ENCODE data around the gene MZF1. TPM values are rescaled to one million over a fixed set of nuclear protein-coding genes. Genes with fewer than 3 reads are reported as not detected.
A peak's percentile ranks its signal among the peaks of the same experiment; 100 is the strongest.

The MZF1 gene
- total RNA-seq, 1 experiment from 2014 or later = 20.4 TPM

DNA sequence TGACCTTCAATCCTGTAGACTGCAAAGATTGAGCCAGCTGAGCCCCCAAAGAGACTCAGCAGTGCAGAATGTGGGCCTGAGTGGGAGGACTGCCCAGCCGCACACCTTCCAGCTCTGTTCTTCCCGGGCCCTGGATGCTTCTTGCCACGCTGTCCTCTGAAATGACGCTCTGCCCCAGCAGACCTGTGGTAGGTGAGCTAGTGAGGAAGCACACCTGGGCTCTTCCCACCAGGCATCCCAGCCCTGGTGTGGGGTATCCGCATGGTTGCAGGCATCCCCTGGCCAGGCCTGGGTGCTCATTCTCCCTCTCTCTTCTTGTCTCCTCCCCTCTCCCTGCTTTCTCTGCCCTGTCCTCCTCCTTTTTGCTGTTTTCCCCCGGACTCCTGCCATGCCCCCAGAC lies 9.8 kb upstream of the MZF1 start:
- Mint-ChIP-seq H3K27ac (ENCODE audit: unreplicated experiment) (no peak overlapping the region), H3K4me1 (ENCODE audit: low read depth, unreplicated experiment) (no peaks in the 10 kb centered on the region), H3K4me3 (ENCODE audit: unreplicated experiment) (no peak overlapping the region), H3K36me3 (ENCODE audit: insufficient read depth, unreplicated experiment) (peaks cover 18% of the 10 kb centered on the region), H3K9me3 (ENCODE audit: unreplicated experiment) (no peaks in the 10 kb centered on the region), H3K27me3 (ENCODE audit: insufficient read depth, unreplicated experiment) (no peaks in the 10 kb centered on the region)
- intact Hi-C loops (cut with micrococcal nuclease; ENCODE audit: unreplicated experiment) = no loop called here
- BruUV-seq (replicated peaks) = no TSS peak
- ChIA-PET POLR2A (no interaction called here), CTCF (no interaction called here)
- TF ChIP-seq, protein P1, sequence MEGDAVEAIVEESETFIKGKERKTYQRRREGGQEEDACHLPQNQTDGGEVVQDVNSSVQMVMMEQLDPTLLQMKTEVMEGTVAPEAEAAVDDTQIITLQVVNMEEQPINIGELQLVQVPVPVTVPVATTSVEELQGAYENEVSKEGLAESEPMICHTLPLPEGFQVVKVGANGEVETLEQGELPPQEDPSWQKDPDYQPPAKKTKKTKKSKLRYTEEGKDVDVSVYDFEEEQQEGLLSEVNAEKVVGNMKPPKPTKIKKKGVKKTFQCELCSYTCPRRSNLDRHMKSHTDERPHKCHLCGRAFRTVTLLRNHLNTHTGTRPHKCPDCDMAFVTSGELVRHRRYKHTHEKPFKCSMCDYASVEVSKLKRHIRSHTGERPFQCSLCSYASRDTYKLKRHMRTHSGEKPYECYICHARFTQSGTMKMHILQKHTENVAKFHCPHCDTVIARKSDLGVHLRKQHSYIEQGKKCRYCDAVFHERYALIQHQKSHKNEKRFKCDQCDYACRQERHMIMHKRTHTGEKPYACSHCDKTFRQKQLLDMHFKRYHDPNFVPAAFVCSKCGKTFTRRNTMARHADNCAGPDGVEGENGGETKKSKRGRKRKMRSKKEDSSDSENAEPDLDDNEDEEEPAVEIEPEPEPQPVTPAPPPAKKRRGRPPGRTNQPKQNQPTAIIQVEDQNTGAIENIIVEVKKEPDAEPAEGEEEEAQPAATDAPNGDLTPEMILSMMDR (IDR thresholded peaks at IDR 0.05; ENCODE audit: insufficient read depth in 1 of 2, low read depth in 1 of 2, low read length in 1 of 2, severe bottlenecking in 1 of 2, unreplicated experiment in 1 of 2) = no peak
- Histone ChIP-seq H3K27me3 (replicated peaks; ENCODE audit: control insufficient read depth, insufficient read depth, low read length) (no peaks in the 10 kb centered on the region), H3K36me3 (ENCODE audit: control insufficient read depth, insufficient read depth, low read length) (no peaks in the 10 kb centered on the region; the same call in 1 of the 2 replicates), H3K4me3 (ENCODE audit: low read depth, low read length) (no peak overlapping the region), H3K9me3 (no peaks in the 10 kb centered on the region), H3K4me1 (no peaks in the 10 kb centered on the region)
- DNase-seq = no peak

DNA sequence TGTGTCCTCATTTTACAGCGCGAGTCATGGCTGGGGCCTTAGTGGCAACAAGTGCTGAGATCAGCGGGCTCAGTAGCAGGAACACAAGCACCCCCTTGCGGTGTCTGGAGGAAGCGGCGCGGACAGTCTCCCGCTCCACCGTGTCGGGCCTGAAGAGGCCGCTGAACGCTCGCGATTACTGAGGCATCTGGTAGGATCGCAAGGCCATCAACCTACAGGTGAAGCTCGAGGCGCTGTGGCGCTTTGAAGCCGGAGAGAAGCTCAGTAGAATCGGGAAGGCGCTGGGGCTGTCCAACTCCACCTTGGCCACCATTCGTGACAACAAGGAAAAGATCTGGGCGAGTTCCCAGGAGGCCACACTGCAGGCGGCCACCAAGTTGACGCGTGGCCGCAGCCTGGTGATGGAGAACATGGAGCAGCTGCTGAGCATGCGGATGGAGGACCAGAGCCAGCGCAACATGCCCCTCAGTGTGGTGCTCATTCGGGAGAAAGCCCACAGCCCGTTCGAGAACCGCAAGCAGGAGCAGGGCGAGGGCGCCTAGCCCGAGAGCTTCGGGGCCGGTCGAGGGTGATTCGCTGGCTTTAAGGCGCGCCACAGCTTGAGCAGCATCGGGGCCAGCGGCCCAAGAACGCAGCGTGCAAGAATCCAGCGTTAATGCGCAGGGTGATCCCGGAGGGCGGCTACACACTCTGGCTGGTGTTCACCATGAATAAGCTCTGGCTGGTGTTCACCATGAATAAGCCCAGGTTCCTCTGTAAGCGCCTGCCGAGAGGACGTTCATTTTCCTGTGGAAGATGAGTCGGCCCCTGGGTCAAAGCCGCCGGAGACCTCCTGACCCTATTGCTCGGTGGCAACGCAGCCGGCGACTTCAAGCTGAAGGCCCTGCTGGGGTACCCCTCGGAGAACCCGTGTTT lies 8.3 kb upstream of the MZF1 start:
- BruUV-seq (replicated peaks) = no TSS peak
- H3K9me3 Mint-ChIP-seq (ENCODE audit: unreplicated experiment) = no peaks in the 10 kb centered on the region
- H3K4me1 Mint-ChIP-seq (ENCODE audit: low read depth, unreplicated experiment) = no peaks in the 10 kb centered on the region
- ChIA-PET POLR2A (no interaction called here), CTCF (no interaction called here)
- no peaks in the 10 kb centered on the region for H3K9me3 ChIP-seq
- H3K27ac Mint-ChIP-seq (ENCODE audit: unreplicated experiment) = no peak overlapping the region
- intact Hi-C loops (cut with micrococcal nuclease; ENCODE audit: unreplicated experiment) = no loop called here
- no peaks in the 10 kb centered on the region; the same call in 1 of the 2 replicates for H3K36me3 ChIP-seq (ENCODE audit: control insufficient read depth, insufficient read depth, low read length)
- TF ChIP-seq, protein P1 (IDR thresholded peaks at IDR 0.05; ENCODE audit: insufficient read depth in 1 of 2, low read depth in 1 of 2, low read length in 1 of 2, severe bottlenecking in 1 of 2, unreplicated experiment in 1 of 2) = peak in 1 of 2 experiments; percentile 23
- peaks cover 18% of the 10 kb centered on the region for H3K36me3 Mint-ChIP-seq (ENCODE audit: insufficient read depth, unreplicated experiment)
- H3K4me3 Mint-ChIP-seq (ENCODE audit: unreplicated experiment) = no peak overlapping the region
- no peaks in the 10 kb centered on the region for H3K27me3 Mint-ChIP-seq (ENCODE audit: insufficient read depth, unreplicated experiment)
- DNase-seq = peak; percentile 43 to 58
- no peak overlapping the region for H3K4me3 ChIP-seq (ENCODE audit: low read depth, low read length)
- H3K4me1 ChIP-seq = no peaks in the 10 kb centered on the region
- no peaks in the 10 kb centered on the region for H3K27me3 ChIP-seq (replicated peaks; ENCODE audit: control insufficient read depth, insufficient read depth, low read length)

DNA sequence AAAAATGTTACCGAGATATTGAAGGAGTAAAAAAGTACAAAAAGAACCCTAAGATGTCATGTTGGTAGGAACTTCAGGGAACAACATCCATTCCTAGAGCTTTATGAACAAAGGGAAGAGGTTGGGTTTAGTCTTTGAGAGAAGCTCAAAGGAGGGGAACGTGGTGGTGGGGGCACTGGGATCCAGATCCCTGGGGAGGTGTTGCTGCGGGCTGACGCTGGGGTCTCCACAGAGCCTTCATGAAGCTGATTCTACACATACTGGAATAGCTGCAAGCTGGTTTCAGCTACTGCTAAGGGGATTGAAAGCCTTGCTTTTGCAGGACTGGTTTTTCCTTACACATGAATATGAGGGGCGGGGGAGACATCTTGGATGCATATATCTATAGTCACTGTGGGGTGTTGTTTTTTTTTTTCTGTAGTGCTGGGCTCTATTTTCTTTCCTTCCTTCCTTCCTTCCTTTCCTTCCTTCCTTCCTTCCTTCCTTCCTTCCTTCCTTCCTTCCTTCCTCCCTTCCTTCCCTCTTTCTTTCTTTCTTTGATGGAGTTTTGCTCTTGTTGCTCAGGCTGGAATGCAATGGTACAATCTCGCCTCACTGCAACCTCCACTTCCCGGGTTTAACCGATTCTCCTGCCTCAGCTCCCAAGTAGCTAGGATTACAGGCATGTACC lies 6.5 kb upstream of the MZF1 start:
- Mint-ChIP-seq H3K4me3 (ENCODE audit: unreplicated experiment) (no peak overlapping the region), H3K27me3 (ENCODE audit: insufficient read depth, unreplicated experiment) (no peaks in the 10 kb centered on the region), H3K27ac (ENCODE audit: unreplicated experiment) (no peak overlapping the region), H3K36me3 (ENCODE audit: insufficient read depth, unreplicated experiment) (peaks cover 23% of the 10 kb centered on the region), H3K9me3 (ENCODE audit: unreplicated experiment) (no peaks in the 10 kb centered on the region), H3K4me1 (ENCODE audit: low read depth, unreplicated experiment) (no peaks in the 10 kb centered on the region)
- H3K9me3 ChIP-seq = no peaks in the 10 kb centered on the region
- no peaks in the 10 kb centered on the region for H3K27me3 ChIP-seq (replicated peaks; ENCODE audit: control insufficient read depth, insufficient read depth, low read length)
- TF ChIP-seq, protein P1 (IDR thresholded peaks at IDR 0.05; ENCODE audit: insufficient read depth in 1 of 2, low read depth in 1 of 2, low read length in 1 of 2, severe bottlenecking in 1 of 2, unreplicated experiment in 1 of 2) = no peak
- DNase-seq = no peak
- no peaks in the 10 kb centered on the region; the same call in 1 of the 2 replicates for H3K36me3 ChIP-seq (ENCODE audit: control insufficient read depth, insufficient read depth, low read length)
- intact Hi-C loops (cut with micrococcal nuclease; ENCODE audit: unreplicated experiment) = no loop called here
- H3K4me3 ChIP-seq (ENCODE audit: low read depth, low read length) = no peak overlapping the region
- ChIA-PET POLR2A (interaction anchor here (0.5 kb wide), 1 partner anchor 27 kb away, joined by 3 read pairs; no protein-coding TSS in a partner anchor), CTCF (no interaction called here)
- no peaks in the 10 kb centered on the region for H3K4me1 ChIP-seq
- no TSS peak for BruUV-seq (replicated peaks)
